DMS114 treated with DMSO at 0.1 percent for 48 hours (cell line): Measurements from ENCODE around the gene ROBO1.

Experiments used
- DNase-seq: peaks from one replicate; lab custom pipeline; 2025; ENCODE audit not compliant: unreplicated experiment; lab: John Stamatoyannopoulos, UW

Gene ROBO1

GRCh38 chr3:79672075-79672474, 95.7 kb downstream of the ROBO1 start:
- no peak for DNase-seq

GRCh38 chr3:79670178-79670577, 97.6 kb downstream of the ROBO1 start:
- no peak for DNase-seq

DNA sequence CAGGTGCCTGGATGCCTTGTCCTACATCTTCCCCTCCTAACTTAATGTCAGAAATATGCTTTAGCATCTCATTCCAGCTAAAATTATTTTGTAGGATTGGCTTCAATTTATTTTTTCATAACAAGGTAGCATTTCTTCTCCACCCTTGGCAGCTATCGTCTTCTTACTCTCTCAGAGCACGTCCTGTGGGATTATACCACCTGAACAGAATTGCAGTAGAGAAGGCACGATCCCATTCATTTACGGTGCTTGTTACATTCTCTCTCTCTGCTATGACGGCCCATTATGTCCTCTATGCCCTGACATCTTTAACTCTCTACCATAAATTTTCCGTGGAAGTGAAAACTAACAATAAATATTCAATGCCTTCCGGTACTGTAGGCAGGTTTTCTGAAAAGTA, 103.3 kb downstream of the ROBO1 start:
- no peak for DNase-seq

DNA sequence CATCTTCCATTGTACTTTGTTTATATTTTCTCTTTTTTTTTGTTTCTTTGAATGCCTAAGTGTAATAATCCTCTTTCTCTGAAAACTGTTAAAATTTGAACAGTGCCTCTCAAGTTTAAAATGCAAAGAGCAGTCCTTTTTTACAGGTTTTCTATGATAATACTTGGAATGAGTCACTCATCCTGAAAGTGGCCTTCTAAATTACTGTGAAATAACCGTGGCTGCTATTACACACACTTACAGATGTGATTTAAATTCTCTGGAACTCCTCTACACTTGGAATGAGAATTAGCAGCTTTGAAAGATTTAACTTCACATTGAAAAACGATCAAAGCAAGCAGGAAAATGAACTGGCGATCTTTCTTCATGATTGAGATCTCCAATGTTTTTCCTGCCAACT, 105.9 kb downstream of the ROBO1 start:
- DNase-seq, result no peak

DNA sequence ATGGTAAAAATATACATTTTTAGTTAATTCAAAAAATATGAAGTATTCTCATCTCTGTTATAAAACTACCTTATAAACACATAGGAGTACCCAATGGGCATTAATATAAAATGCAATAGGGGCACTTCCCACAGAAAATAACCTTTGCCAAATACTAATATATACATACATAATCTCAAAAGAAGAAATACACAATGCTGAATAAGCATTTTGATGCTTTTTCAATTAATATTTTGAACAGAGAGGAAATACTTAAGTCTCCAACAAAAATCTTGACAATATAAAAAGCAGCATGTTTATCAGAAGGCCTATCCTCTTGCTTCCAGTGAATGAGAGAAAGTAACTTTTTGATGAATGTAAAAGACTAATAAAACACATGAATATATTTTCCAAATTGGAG, 110.7 kb downstream of the ROBO1 start:
- DNase-seq, result no peak

DNA sequence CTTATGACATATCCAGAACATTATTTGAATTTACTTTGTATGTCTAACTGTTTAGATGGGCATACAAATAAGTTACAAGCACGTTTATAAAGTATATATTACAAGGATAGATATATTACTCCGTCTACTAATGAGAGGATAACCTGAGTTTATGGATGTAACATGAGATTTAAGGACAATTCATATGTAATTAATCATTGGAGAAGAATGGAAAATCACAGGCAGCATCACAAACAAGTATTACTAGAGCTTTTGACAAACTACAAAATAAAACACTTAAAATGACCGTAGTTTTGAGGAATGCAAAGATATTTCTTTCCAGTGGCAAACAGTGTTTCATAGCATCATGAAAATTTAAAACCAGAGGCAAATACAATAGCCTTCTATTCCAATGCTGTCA, 113.8 kb downstream of the ROBO1 start:
- DNase-seq, result no peak

DNA sequence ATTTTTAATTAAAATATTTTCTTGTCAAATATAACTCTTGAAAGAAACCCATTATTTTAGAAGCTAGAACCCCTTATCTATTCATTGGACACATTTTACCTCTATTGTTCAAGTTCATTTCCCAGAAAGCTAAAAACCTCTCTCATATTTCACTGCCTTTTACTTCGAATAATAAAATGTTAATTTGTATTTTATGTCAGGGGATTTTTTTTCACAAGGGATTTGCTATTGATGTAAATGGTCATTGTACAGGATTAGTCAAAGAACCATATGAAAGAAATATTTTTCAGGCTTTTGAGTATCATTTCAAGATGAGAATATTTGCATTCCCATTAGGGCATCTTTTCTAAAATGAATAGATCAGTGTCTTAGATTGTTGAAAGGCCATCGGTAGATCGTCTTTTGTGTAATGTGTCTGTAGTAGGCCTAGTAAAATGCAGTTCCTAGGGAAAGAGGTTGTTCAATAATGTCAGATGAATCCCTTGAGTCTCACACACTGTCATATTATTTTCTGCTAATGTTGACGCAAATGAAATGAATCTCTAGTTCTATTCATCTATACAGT, 114.5 kb downstream of the ROBO1 start:
- DNase-seq, result no peak

DNA sequence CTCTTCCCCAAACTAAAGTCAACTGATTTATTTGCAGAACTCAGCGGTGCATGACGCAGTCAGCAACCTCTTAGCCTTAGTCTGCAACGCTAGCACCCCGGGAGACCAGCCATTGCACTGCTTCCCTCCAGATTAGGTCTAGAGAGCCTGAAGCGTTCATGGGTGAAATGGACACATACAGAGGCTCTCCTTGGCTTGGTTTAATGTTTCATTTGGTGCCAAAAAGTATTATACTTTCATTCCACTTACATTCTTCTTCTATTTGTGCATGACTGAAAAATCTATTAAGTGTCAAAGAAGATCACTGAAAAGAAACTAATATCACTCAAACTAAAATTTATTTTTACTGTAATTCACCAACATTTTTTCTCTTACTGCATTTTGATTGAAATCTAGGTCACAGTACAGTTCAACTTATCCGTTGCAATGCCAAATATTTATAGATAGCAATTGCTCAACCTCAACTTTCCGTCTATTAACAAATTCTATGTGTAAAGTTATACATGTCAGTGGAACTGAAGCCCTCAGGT, 116.2 kb downstream of the ROBO1 start:
- no peak for DNase-seq

GRCh38 chr3:79639855-79640254, 127.9 kb downstream of the ROBO1 start:
- no peak for DNase-seq

GRCh38 chr3:79636372-79636771, 131.4 kb downstream of the ROBO1 start:
- DNase-seq, result no peak

- DNase-seq, result no peak
Measured at GRCh38 chr3:79632842-79633241, 135.0 kb downstream of the ROBO1 start.

GRCh38 chr3:79618883-79619282, 148.9 kb downstream of the ROBO1 start:
- no peak for DNase-seq

GRCh38 chr3:79606414-79606813, 161.4 kb downstream of the ROBO1 start:
- DNase-seq, result no peak

- no peak for DNase-seq
Measured at GRCh38 chr3:79604681-79605080, 163.1 kb downstream of the ROBO1 start.

DNA sequence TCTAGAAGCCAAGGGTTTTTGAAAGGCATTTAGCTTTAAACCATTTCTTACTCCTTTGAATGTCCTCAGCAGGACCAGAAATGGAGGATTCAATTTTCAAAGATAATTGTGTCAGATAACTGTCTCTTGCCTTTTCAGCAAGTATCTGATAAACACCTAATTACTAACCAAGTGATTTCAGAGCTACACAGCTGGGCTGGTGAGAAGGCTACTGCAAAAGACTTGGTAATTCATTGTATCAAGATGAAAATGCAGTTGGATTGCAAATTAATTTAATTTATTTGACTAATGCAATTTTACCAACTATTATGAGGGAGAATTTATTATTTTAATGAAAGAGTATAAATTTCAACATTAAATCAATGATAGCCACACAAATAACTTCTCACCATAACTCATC, 165.4 kb downstream of the ROBO1 start:
- no peak for DNase-seq

DNA sequence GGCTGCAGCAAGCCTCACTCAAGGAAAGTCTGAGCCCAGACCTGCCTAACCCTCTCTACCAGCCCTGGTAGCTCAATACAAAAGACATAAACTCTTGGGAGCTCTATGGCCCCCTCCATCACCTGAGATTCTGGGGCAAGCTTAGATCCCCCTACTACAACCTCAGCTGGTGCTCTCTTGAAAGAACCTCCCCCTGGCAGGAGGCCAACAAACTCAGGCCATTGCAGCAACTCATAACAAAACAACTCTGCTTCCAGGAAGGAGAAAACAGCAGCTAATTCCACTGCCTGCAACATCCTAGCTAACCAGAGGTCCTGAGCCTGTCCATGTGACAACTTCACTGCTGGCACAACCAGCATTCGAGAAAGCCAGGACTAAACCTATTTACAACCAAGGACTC, 169.2 kb downstream of the ROBO1 start:
- no peak for DNase-seq

- no peak for DNase-seq
Measured at GRCh38 chr3:79597709-79598108, 170.1 kb downstream of the ROBO1 start.

- no peak for DNase-seq
Measured at GRCh38 chr3:79587150-79587549, 180.6 kb downstream of the ROBO1 start.

DNA sequence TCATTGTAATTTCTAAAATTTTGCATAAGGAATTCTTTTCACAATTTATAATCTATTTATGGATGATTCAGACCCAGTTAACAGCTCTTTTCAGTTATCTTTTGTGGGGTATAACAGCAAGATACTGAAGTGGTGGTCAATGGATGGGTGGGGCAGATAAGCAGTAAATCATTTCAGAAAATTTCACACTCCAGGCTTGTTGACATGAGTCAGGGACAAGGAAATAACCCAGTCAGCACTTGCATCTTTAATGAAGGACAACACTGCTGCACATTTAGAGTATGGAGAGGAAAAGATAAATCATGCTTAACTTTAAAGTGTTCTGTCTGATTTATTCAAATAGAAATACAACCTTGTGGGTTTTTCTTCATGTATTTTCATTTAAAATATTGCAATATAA, 181.6 kb downstream of the ROBO1 start:
- no peak for DNase-seq

GRCh38 chr3:79572930-79573329, 194.9 kb downstream of the ROBO1 start:
- no peak for DNase-seq

DNA sequence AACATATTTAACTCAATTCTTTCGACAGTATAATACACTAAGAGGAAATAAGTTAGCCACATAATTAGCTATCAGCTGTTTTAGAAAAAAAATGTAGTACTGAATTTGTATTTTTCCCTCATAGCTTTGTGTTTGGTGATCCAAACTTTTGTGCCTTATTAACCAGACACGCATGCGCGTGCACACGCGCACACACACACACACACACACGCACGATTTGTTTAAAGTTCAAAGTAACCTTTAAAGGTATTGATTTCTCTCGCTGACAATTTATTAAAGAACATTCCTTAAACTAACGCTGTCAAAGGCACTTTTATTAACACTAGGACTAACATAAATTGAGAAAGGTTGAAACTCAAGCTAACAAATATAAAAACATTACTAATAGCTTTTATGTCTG, 198.9 kb downstream of the ROBO1 start:
- no peak for DNase-seq

GRCh38 chr3:79564192-79564591, 203.6 kb downstream of the ROBO1 start:
- no peak for DNase-seq

- DNase-seq, result no peak
Measured at GRCh38 chr3:79560698-79561097, 207.1 kb downstream of the ROBO1 start.

DNA sequence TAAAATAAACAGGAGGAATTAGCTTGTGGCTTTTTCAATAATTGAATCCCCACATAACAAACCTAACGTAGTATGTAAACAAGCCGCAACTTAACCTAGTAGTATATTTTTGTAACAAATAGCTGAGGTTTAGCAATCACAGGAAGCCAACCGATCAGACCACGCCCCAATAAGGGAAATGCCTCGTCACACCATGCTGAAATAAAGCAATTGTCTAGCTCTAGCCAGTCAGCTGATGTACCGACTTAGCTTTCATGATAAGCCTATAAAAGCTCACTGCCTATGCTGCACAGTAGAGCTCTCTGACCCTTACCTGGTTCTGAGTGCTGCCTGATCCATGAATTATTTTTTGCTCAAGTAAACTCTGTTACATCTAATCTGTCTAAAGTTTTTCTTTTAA, 208.9 kb downstream of the ROBO1 start:
- DNase-seq, result no peak
